Posterior cingulate gyrus (tissue), 11 donors: ENCODE measurements around the gene S100A11.

Experiments
- DNase-seq, 10 donors: peaks; one replicate each; pipeline versions ENCODE4 v3.0.0 to v3.0.0-alpha.2; 2020 to 2021; ENCODE audit warnings: mixed read lengths in 3 of 10
- intact Hi-C: fragments of 100-400 bp; cut with DNase I; formaldehyde crosslinking; loops from one replicate; pipeline ENCODE4 v1.15.1; 2023

The S100A11 gene

DNA sequence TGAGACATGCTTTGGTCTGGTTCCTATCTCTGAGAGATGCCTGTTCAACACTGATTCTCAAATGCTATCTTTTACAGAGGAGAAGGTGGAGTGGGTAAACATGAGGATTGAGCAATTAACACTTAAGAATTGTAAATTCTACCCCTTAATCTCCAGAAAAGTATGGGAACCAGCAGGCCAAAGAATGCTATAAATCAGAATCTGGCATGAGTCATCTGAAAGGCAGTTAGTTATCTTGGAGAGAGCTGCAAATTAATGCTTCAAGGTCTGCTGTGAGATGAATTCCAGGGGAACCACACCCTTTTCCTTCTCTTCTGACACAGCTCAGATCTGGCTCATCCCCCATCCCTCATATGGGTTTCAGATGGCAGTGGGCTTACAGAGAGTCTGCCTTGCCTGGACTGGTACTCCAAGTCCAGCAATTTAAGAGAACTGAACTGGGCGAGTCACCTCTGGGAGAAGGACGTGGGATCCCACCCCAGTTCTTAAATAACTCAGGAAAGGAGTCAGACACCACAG, 48.3 kb downstream of the S100A11 start:
- no peak for DNase-seq
- intact Hi-C loops = no loop called here

- intact Hi-C loops = no loop called here
These were observed 50.2 kb downstream of the S100A11 start for GRCh38 chr1:151986501-151987190.

GRCh38 chr1:151985768-151986167, 51.0 kb downstream of the S100A11 start:
- no peak for DNase-seq
- intact Hi-C loops = no loop called here

More at GRCh38 chr1:151986501-151987190, 50.2 kb downstream of the S100A11 start:
- DNase-seq = peak in 1 of 10 donors; percentile 33

GRCh38 chr1:151985270-151985669, 51.5 kb downstream of the S100A11 start:
- intact Hi-C loops = no loop called here
- DNase-seq = no peak

DNA sequence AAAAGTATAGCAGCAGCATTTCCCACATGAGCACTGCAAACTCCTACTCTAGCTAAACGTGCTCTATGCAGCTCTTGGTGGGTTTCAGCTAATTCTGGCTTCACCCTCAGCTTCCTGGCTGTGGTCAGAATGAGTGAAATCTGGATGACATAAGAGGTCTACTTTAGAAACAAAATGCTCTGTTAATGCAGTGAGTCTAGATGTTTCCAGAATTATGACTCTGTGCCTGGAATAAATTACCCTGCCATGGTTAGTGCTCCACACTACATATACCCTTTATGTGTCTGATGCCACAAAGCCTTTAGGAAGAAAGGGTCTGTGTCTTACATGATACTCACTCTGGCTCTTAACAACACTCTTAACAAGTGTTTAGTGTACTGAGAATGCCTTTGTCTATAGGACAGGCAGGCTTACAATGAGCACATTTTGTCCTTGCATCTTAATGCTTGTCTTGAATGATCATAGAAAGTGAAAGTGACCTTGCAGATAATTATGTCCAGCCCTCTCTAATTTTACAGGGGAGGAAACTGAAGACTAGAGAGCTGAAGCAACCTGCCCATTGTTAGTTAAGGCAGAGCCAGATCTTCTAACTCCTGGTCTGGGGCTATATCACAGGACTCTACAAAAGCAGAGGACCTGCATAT, 52.4 kb downstream of the S100A11 start:
- intact Hi-C loops = no loop called here
- DNase-seq = no peak
